ENCODE measurements around the gene STK32A. TPM values are rescaled to one million over a fixed set of nuclear protein-coding genes. Genes with fewer than 3 reads are reported as not detected.

Gene STK32A
- total and polyA plus RNA-seq, 10 donors, result 0.15 to 3.1 (median 0.90) TPM

DNA sequence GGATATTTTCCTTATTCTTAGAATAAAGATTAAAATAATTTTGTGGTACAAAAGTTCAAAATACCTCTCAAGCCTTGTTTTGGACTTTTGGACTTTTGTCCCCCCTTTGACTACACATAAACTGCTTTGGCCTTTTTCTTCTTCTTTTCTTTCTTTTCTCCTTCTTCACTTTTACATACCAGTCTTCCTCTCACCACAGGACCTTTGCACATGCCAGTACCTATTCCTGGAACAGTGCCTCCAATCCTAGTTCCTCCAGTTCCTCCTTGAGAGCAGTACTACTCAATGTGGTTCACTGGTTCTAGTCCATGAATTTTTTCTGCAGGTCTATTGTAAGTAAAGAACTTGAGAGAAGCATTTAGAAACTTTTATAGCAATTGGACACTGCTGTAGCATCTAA, 136.5 kb downstream of the STK32A start:
- DNase-seq, result no peak
- H3K36me3 ChIP-seq, result no peaks in the 10 kb centered on the region
- TF ChIP-seq POLR2A (IDR thresholded peaks at IDR 0.05), result no peak
- TF ChIP-seq, protein P1, sequence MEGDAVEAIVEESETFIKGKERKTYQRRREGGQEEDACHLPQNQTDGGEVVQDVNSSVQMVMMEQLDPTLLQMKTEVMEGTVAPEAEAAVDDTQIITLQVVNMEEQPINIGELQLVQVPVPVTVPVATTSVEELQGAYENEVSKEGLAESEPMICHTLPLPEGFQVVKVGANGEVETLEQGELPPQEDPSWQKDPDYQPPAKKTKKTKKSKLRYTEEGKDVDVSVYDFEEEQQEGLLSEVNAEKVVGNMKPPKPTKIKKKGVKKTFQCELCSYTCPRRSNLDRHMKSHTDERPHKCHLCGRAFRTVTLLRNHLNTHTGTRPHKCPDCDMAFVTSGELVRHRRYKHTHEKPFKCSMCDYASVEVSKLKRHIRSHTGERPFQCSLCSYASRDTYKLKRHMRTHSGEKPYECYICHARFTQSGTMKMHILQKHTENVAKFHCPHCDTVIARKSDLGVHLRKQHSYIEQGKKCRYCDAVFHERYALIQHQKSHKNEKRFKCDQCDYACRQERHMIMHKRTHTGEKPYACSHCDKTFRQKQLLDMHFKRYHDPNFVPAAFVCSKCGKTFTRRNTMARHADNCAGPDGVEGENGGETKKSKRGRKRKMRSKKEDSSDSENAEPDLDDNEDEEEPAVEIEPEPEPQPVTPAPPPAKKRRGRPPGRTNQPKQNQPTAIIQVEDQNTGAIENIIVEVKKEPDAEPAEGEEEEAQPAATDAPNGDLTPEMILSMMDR (IDR thresholded peaks at IDR 0.05 in 8 of 11, conservative IDR thresholded peaks at IDR 0.05 in 3 of 11), result no peak
- no peak for TF ChIP-seq POLR2AphosphoS5 (IDR thresholded peaks at IDR 0.05)
- intact Hi-C loops (cut with DNase I; ENCODE audit: low total_unique reads), result no loop called here
- no peaks in the 10 kb centered on the region for H3K27me3 ChIP-seq (replicated peaks in 1 of 7)
- no peaks in the 10 kb centered on the region for H3K4me1 ChIP-seq
- H3K9me3 ChIP-seq, result no peaks in the 10 kb centered on the region
- H3K27ac ChIP-seq, result no peak overlapping the region
- no peak overlapping the region for H3K4me3 ChIP-seq

GRCh38 chr5:147372191-147372590, 137.4 kb downstream of the STK32A start:
- DNase-seq, result no peak
- H3K9me3 ChIP-seq, result no peaks in the 10 kb centered on the region
- no peaks in the 10 kb centered on the region for H3K36me3 ChIP-seq
- no peaks in the 10 kb centered on the region for H3K4me1 ChIP-seq
- intact Hi-C loops (cut with DNase I; ENCODE audit: low total_unique reads), result no loop called here
- H3K4me3 ChIP-seq, result no peak overlapping the region
- TF ChIP-seq POLR2A (IDR thresholded peaks at IDR 0.05) (no peak), POLR2AphosphoS5 (IDR thresholded peaks at IDR 0.05) (no peak)
- TF ChIP-seq, protein P1 (IDR thresholded peaks at IDR 0.05 in 8 of 11, conservative IDR thresholded peaks at IDR 0.05 in 3 of 11), result no peak
- H3K27me3 ChIP-seq (replicated peaks in 1 of 7), result no peaks in the 10 kb centered on the region
- WGBS, 5 donors, result 78 to 95% (median 85%) methylated on average over 1 of the region's 1 CpG
- H3K27ac ChIP-seq, result no peak overlapping the region

DNA sequence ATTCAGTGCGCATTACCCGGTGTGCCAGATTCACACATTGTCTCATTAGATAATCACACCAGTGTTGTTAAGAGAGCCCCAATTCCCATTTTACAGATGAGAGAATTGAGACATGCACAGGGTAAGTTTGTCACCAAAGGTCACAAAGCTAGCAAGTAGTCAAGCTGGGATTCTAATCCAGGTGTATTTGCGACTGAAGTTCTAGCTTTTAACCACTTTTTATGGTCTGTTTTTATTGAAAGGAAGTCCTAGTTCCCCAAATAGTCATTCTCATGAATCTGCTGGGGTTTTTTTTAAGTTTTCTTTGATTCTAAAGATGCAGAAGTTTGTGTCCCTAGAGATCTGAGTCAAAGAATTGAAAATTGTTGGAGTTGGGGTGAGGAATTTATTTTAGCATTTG, 138.5 kb downstream of the STK32A start:
- no peak overlapping the region for H3K4me3 ChIP-seq
- intact Hi-C loops (cut with DNase I; ENCODE audit: low total_unique reads), result no loop called here

DNA sequence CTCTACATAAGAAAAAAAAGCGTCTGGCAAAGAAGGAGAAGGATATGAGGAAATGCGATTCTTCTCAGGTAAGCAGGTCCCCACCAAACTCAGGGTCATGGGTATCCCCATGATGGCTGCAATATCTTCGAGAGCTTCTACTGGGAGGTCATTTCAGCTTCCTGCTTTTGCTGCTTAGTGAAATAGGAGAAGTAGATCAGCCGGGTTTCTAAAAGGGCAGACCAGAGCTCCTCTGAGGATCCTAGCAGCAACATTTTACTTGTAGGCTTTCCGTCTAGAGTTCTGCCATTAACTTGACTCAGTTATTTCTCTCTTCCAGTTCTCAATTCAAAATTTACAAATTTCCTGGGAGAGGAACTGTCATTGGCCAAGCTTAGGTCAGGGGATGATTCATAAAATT, 140.3 kb downstream of the STK32A start:
- Histone ChIP-seq H3K4me3 (no peak overlapping the region), H3K27ac (no peak overlapping the region), H3K27me3 (replicated peaks in 1 of 7) (no peaks in the 10 kb centered on the region), H3K36me3 (no peaks in the 10 kb centered on the region), H3K4me1 (no peaks in the 10 kb centered on the region), H3K9me3 (peaks cover 0 to 10% (median 4%) of the 10 kb centered on the region in 8 donors)
- no peak for DNase-seq
- WGBS, 5 donors, result 53 to 77% (median 63%) methylated on average over 5 of the region's 5 CpGs
- intact Hi-C loops (cut with DNase I; ENCODE audit: low total_unique reads), result no loop called here
- TF ChIP-seq, protein P1 (IDR thresholded peaks at IDR 0.05 in 8 of 11, conservative IDR thresholded peaks at IDR 0.05 in 3 of 11), result no peak

More for the DNA sequence above, 138.5 kb downstream of the STK32A start:
- Histone ChIP-seq H3K9me3 (peaks cover 0 to 2% (median under 1%) of the 10 kb centered on the region in 8 donors), H3K36me3 (no peaks in the 10 kb centered on the region), H3K27ac (no peak overlapping the region), H3K4me1 (no peaks in the 10 kb centered on the region), H3K27me3 (replicated peaks in 1 of 7) (no peaks in the 10 kb centered on the region)
- DNase-seq, result no peak
- 76 to 83% (median 81%) methylated on average over 3 of the region's 3 CpGs for WGBS, 5 donors
- TF ChIP-seq POLR2A (IDR thresholded peaks at IDR 0.05), result no peak
- TF ChIP-seq, protein P1 (IDR thresholded peaks at IDR 0.05 in 8 of 11, conservative IDR thresholded peaks at IDR 0.05 in 3 of 11), result no peak
- TF ChIP-seq POLR2AphosphoS5 (IDR thresholded peaks at IDR 0.05), result no peak

Measured in spleen (tissue), 11 donors.